Adrenal gland (tissue), 5 donors: ENCODE measurements around the gene CREM.

ENCODE experiments used
- CTCF ChIP-seq, 6 experiments: fragments of 450-650 bp in 4 of 6; fragments of 200-600 bp in 2 of 6; sonication (generic) in 1 of 6; IDR thresholded peaks; 1 replicate in 5 of 6; 2 replicates in 1 of 6; pipeline versions ENCODE4 v1.5.1 to v1.8.0; 2016 to 2021; ENCODE audit warnings: antibody characterized with exemption in 6 of 6, mild to moderate bottlenecking in 2 of 6, moderate library complexity in 1 of 6
- POLR2A ChIP-seq, 2 donors: fragments of 450-650 bp; IDR thresholded peaks; one replicate each; pipeline ENCODE4 v1.6.1; 2017; ENCODE audit warnings: antibody characterized with exemption in 2 of 2, mild to moderate bottlenecking in 2 of 2, moderate library complexity in 1 of 2
- donor health status: DM: no; HTN: no; CAD: no.

- TF ChIP-seq CTCF (IDR thresholded peaks at IDR 0.05), result no peak
- TF ChIP-seq POLR2A (IDR thresholded peaks at IDR 0.05), result no peak
These were observed 81.9 kb downstream of the CREM start for GRCh38 chr10:35208536-35208935.
